ENCODE results near the gene MYRFL. TPM values are rescaled to one million over a fixed set of nuclear protein-coding genes. Genes with fewer than 3 reads are reported as not detected.

MYRFL gene
- total RNA-seq (2022), result not detected in 2 replicates
- percentile 23 among the genes with signal in this experiment for Bru-seq, nascent RNA
- percentile 52 among the genes with signal in this experiment for BruChase-seq, experiment 1, labeled RNA remaining after a 6-hour chase
- percentile 46 among the genes with signal in this experiment for BruChase-seq, experiment 2, labeled RNA remaining after a 2-hour chase
- long read RNA-seq, result 0 reads

DNA sequence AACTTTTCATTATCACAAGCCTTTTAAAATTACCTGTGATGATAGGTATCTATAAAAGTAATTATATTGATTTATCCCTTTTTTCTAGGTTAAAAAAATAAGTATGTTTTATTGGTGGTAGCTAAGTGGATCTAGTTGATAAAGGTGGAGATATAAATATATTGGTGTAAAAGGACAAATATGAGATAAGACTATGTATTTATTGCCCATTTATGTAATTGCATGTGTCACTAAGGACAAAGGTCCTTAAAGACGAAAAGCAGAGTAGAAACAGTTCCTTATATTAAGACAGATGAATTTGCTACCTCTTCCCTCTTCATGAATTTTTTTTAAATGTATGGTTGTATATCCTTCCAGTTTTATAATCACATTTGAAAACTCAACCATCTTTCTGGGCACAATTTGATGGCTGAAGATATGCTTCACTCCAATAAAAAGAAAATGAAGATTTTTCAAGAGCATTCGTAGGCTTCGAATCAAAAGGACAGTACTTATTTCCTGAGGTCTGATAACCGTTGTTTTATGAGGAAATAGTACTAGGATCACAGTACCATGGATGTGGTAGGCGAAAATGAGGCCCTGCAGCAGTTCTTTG is at the start of gene MYRFL:
Gene MYRFL (plus strand): TSS at position 262 of the 595 bp plus-strand sequence. CDS start 291 bp downstream, at position 553.
- H3K27me3 Mint-ChIP-seq (ENCODE audit: insufficient read depth, unreplicated experiment), result no peaks in the 10 kb centered on the region
- no TSS peak for BruUV-seq (replicated peaks)

DNA sequence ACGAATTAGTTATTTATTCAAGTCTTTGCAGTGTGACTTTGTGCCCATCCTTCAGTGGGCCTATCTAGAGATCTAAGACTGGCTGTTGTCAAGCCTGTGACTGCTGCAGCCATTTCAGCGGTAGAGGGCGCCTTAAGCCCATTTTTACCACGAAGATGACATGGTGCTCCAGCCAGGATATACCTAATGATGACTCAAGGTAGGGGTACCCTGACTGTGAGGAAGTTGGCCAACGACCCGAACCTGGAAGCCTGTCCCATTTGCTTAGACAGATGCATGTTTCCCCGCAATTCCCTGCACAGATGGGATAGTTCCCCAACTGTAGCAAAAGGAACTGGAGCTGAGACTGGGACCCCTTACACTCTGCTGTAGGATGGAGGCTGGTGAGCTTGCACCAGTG is 45.1 kb upstream of the MYRFL start:
- Mint-ChIP-seq H3K4me1 (ENCODE audit: insufficient read depth, unreplicated experiment) (no peaks in the 10 kb centered on the region), H3K9me3 (ENCODE audit: unreplicated experiment) (no peaks in the 10 kb centered on the region), H3K4me3 (ENCODE audit: unreplicated experiment) (no peak overlapping the region), H3K36me3 (ENCODE audit: insufficient read depth, unreplicated experiment) (peaks cover 4% of the 10 kb centered on the region), H3K27me3 (ENCODE audit: insufficient read depth, unreplicated experiment) (no peaks in the 10 kb centered on the region), H3K27ac (ENCODE audit: low read depth, unreplicated experiment) (no peak overlapping the region)
- POLR2A ChIA-PET, result no interaction called here
- TF ChIP-seq, protein P1, sequence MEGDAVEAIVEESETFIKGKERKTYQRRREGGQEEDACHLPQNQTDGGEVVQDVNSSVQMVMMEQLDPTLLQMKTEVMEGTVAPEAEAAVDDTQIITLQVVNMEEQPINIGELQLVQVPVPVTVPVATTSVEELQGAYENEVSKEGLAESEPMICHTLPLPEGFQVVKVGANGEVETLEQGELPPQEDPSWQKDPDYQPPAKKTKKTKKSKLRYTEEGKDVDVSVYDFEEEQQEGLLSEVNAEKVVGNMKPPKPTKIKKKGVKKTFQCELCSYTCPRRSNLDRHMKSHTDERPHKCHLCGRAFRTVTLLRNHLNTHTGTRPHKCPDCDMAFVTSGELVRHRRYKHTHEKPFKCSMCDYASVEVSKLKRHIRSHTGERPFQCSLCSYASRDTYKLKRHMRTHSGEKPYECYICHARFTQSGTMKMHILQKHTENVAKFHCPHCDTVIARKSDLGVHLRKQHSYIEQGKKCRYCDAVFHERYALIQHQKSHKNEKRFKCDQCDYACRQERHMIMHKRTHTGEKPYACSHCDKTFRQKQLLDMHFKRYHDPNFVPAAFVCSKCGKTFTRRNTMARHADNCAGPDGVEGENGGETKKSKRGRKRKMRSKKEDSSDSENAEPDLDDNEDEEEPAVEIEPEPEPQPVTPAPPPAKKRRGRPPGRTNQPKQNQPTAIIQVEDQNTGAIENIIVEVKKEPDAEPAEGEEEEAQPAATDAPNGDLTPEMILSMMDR (IDR thresholded peaks at IDR 0.05; ENCODE audit: unreplicated experiment), result peak; percentile 16
- no TSS peak for BruUV-seq (replicated peaks)
- peak; percentile 73 for DNase-seq (ENCODE audit: unreplicated experiment)
- CTCF ChIA-PET, result interaction anchor here (0.8 to 1.1 kb wide), 4 partner anchors 9 to 221 kb away, joined by 3 to 5 read pairs (median 3); no protein-coding TSS in a partner anchor
- intact Hi-C loops (cut with micrococcal nuclease), result no loop called here

More for the DNA sequence above, at the start of gene MYRFL:
- CTCF ChIA-PET, result no interaction called here
- H3K36me3 Mint-ChIP-seq (ENCODE audit: insufficient read depth, unreplicated experiment), result no peaks in the 10 kb centered on the region
- H3K4me3 Mint-ChIP-seq (ENCODE audit: unreplicated experiment), result no peak within 1 kb of the TSS
- no peak within 1 kb of the TSS for H3K27ac Mint-ChIP-seq (ENCODE audit: low read depth, unreplicated experiment)
- TF ChIP-seq, protein P1 (IDR thresholded peaks at IDR 0.05; ENCODE audit: unreplicated experiment), result no peak
- H3K4me1 Mint-ChIP-seq (ENCODE audit: insufficient read depth, unreplicated experiment), result peaks cover 15% of the 10 kb centered on the region
- intact Hi-C loops (cut with micrococcal nuclease), result no loop called here
- no peaks in the 10 kb centered on the region for H3K9me3 Mint-ChIP-seq (ENCODE audit: unreplicated experiment)
- no peak for DNase-seq (ENCODE audit: unreplicated experiment)
- POLR2A ChIA-PET, result no interaction called here

DNA sequence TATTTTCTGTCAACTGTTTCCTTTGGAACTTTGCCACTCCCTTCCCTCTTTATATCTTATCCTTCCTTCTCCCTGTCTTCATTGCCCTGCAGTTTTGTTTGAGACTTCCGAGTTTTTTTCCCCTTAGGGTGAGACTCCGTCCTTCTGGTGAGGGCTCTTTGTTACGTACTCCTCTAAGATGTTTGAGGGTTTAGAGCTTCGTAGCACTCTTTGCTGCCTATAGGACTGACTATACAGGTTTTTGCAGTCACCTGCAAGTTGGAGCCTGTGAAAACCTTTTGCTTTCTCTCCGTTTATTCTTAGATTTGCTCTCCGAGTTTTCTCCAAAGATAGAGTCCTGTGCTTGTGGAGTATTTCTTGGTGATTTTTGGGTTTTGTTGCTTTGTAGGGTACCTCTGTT is 41.7 kb upstream of the MYRFL start:
- no peaks in the 10 kb centered on the region for H3K9me3 Mint-ChIP-seq (ENCODE audit: unreplicated experiment)
- no TSS peak for BruUV-seq (replicated peaks)
- CTCF ChIA-PET, result interaction anchor here (0.7 to 0.8 kb wide), 2 partner anchors 49 to 956 kb away, joined by 3 to 5 read pairs; no protein-coding TSS in a partner anchor
- intact Hi-C loops (cut with micrococcal nuclease), result no loop called here
- TF ChIP-seq, protein P1 (IDR thresholded peaks at IDR 0.05; ENCODE audit: unreplicated experiment), result no peak
- H3K36me3 Mint-ChIP-seq (ENCODE audit: insufficient read depth, unreplicated experiment), result peaks cover 10% of the 10 kb centered on the region
- H3K27ac Mint-ChIP-seq (ENCODE audit: low read depth, unreplicated experiment), result no peak overlapping the region
- POLR2A ChIA-PET, result no interaction called here
- H3K27me3 Mint-ChIP-seq (ENCODE audit: insufficient read depth, unreplicated experiment), result no peaks in the 10 kb centered on the region
- no peak for DNase-seq (ENCODE audit: unreplicated experiment)
- H3K4me1 Mint-ChIP-seq (ENCODE audit: insufficient read depth, unreplicated experiment), result no peaks in the 10 kb centered on the region
- no peak overlapping the region for H3K4me3 Mint-ChIP-seq (ENCODE audit: unreplicated experiment)

DNA sequence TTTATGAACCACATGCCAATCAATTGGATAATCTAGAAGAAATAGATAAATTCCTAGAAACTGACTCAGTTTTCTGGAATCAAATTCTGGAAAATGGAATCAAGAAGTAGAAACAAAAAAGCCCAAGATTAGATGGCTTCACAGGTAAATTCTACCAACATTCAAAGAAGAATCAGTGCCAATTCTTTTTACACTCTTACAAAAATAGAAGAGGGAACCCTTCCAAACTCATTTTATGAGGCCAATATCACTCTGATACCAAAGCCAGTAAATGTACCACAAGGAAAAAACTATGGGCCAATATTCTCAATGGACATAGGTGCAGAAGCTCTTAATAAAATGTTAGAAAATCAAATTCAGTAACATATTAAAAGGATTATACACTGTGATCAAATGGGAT is 35.7 kb upstream of the MYRFL start:
- intact Hi-C loops (cut with micrococcal nuclease), result no loop called here

More for the DNA sequence above, 35.7 kb upstream of the MYRFL start:
- H3K4me3 Mint-ChIP-seq (ENCODE audit: unreplicated experiment), result no peak overlapping the region
- TF ChIP-seq, protein P1 (IDR thresholded peaks at IDR 0.05; ENCODE audit: unreplicated experiment), result no peak
- H3K27ac Mint-ChIP-seq (ENCODE audit: low read depth, unreplicated experiment), result no peak overlapping the region
- no peaks in the 10 kb centered on the region for H3K4me1 Mint-ChIP-seq (ENCODE audit: insufficient read depth, unreplicated experiment)
- peaks cover 13% of the 10 kb centered on the region for H3K9me3 Mint-ChIP-seq (ENCODE audit: unreplicated experiment)
- DNase-seq (ENCODE audit: unreplicated experiment), result no peak
- H3K36me3 Mint-ChIP-seq (ENCODE audit: insufficient read depth, unreplicated experiment), result peaks cover 15% of the 10 kb centered on the region
- H3K27me3 Mint-ChIP-seq (ENCODE audit: insufficient read depth, unreplicated experiment), result no peaks in the 10 kb centered on the region
- ChIA-PET CTCF (no interaction called here), POLR2A (no interaction called here)
- no TSS peak for BruUV-seq (replicated peaks)
